Gastrocnemius medialis (tissue), 4 donors: ENCODE measurements around the gene CCDC40. TPM values are rescaled to one million over a fixed set of nuclear protein-coding genes. Genes with fewer than 3 reads are reported as not detected.

Source experiments
- ATAC-seq, 2 donors: fragments of 150-250 bp; one replicate each; pipeline ENCODE4 v1.9.1; 2016
- DNase-seq, 2 donors: peaks; one replicate each; pipeline ENCODE4 v3.0.0-alpha.2; 2019
- H3K27ac ChIP-seq, 4 donors: fragments of 200-600 bp; sonication (generic); 1 replicate in 1 of 4; 2 replicates in 3 of 4; pipeline ENCODE4 v1.5.1; 2016 to 2018; ENCODE audit warnings: mild to moderate bottlenecking in 2 of 4, moderate library complexity in 1 of 4
- H3K27me3 ChIP-seq, 3 donors: fragments of 200-600 bp; sonication (generic) in 2 of 3; 1 replicate in 1 of 3; 2 replicates in 2 of 3; pipeline versions ENCODE4 v1.5.1 to v1.6.0; 2016 to 2019; ENCODE audit warnings: mild to moderate bottlenecking in 1 of 3, moderate library complexity in 1 of 3
- H3K36me3 ChIP-seq, 2 donors: fragments of 200-600 bp; sonication (generic) in 1 of 2; one replicate each; pipeline ENCODE4 v1.5.1; 2017 to 2018
- H3K4me1 ChIP-seq, 2 donors: fragments of 200-600 bp; sonication (generic) in 1 of 2; one replicate each; pipeline ENCODE4 v1.5.1; 2016 to 2017; ENCODE audit warnings: mild to moderate bottlenecking in 2 of 2
- H3K4me3 ChIP-seq, 4 donors: fragments of 200-600 bp; sonication (generic) in 3 of 4; 1 replicate in 1 of 4; 2 replicates in 3 of 4; pipeline ENCODE4 v1.5.1; 2016 to 2019; ENCODE audit warnings: mild to moderate bottlenecking in 2 of 4
- H3K9me3 ChIP-seq, 3 donors: fragments of 200-600 bp; sonication (generic) in 2 of 3; 1 replicate in 1 of 3; 2 replicates in 2 of 3; pipeline ENCODE4 v1.5.1; 2016 to 2019
- CTCF ChIP-seq, 5 experiments: fragments of 450-650 bp in 3 of 5; fragments of 200-600 bp in 2 of 5; sonication (generic) in 2 of 5; IDR thresholded peaks in 4 of 5; conservative IDR thresholded peaks in 1 of 5; 1 replicate in 4 of 5; 2 replicates in 1 of 5; pipeline ENCODE4 v1.5.1; 2016 to 2019; ENCODE audit warnings: antibody characterized with exemption in 5 of 5, mild to moderate bottlenecking in 3 of 5, moderate library complexity in 3 of 5
- POLR2A ChIP-seq, 2 donors: fragments of 450-650 bp; IDR thresholded peaks; one replicate each; pipeline ENCODE4 v1.6.1; 2017; ENCODE audit warnings: antibody characterized with exemption in 2 of 2, mild to moderate bottlenecking in 2 of 2, moderate library complexity in 2 of 2
- in situ Hi-C, 4 donors: fragments of 200-750 bp; cut with MboI; loops; one replicate each; pipeline versions ENCODE4 v1.15.0 to v1.8.0; 2017; ENCODE audit warnings: low sequenced_read_pairs in 4 of 4
- intact Hi-C: fragments of 100-400 bp; cut with DNase I; formaldehyde crosslinking; loops from one replicate; pipeline ENCODE4 v1.15.1; 2023; ENCODE audit warnings: low total_unique reads
- total RNA-seq, 4 donors: library from RNA; depleted of rRNA; stranded (reverse); fragments of >200 nt; gene quantifications; one replicate each; pipeline versions ENCODE4 v1.1.0 to v1.2.3, GENCODE V29; 2016

CCDC40 gene
- total RNA-seq, 4 donors from 2014 or later: 0.18 to 2.1 (median 1.1) TPM

DNA sequence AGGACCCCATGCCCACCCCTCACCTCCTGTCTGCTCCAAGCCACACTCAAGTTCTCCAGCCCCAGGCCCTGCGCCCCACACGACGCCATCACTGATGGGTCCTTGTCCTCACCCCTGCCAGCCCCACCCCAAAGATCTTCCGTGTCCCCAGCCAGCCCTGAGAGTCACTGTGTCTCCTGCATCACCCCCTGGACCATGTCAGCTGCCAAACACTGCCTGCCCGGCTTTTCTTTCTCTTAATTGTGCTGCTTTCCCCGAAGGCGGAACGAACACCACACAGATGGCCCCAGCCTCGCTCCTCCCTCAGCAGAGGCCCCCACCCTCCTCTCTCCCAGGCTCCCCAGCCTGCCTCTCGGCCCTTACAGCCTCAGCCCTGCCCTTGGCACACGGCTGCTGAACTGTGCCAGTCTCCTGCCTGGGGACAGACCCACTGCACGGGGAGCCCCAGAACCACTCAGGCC, 60.1 kb downstream of the CCDC40 start:
- H3K4me1 ChIP-seq: peaks cover 0 to 6% of the 10 kb centered on the region in 2 donors
- H3K27ac ChIP-seq: no peak overlapping the region
- intact Hi-C loops: no loop called here
- in situ Hi-C loops: no loop called here
- H3K36me3 ChIP-seq: no peaks in the 10 kb centered on the region
- no peaks in the 10 kb centered on the region for H3K27me3 ChIP-seq
- DNase-seq (no peak), ATAC-seq (no peak)
- no peaks in the 10 kb centered on the region for H3K9me3 ChIP-seq
- TF ChIP-seq POLR2A (IDR thresholded peaks at IDR 0.05): no peak
- no peak for TF ChIP-seq CTCF (IDR thresholded peaks at IDR 0.05 in 4 of 5, conservative IDR thresholded peaks at IDR 0.05 in 1 of 5)
- H3K4me3 ChIP-seq: no peak overlapping the region

DNA sequence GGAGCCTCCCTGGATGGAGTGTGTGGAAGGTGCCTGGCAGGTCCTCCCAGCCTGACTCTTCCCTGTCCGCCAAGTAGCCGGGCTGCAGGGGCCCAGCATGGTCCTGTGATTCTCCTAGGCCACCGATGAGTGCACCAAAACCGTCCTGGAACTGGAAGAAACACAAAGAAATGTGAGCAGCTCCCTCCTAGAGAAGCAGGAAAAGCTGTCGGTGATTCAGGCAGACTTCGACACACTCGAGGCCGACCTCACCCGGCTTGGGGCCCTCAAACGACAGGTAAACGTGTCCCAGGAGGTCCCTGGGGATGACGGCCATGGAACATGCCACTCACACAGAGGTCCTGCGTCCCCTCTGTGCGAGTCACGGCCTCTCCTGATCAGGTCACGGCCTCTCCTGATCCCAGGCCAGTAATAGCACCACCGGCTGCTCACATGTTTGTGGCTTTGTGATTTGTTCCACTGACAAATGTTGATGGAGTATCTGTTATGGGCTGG, 60.7 kb downstream of the CCDC40 start:
- Histone ChIP-seq H3K4me3 (no peak overlapping the region), H3K36me3 (no peaks in the 10 kb centered on the region), H3K4me1 (peaks cover 3 to 11% of the 10 kb centered on the region in 2 donors), H3K9me3 (no peaks in the 10 kb centered on the region), H3K27ac (no peak overlapping the region), H3K27me3 (no peaks in the 10 kb centered on the region)
- ATAC-seq (no peak), DNase-seq (no peak)
- TF ChIP-seq POLR2A (IDR thresholded peaks at IDR 0.05): no peak
- TF ChIP-seq CTCF (IDR thresholded peaks at IDR 0.05 in 4 of 5, conservative IDR thresholded peaks at IDR 0.05 in 1 of 5): no peak
- intact Hi-C loops: no loop called here
- in situ Hi-C loops: no loop called here

GRCh38 chr17:80097844-80098691, 61.6 kb downstream of the CCDC40 start:
- Histone ChIP-seq H3K27me3 (no peaks in the 10 kb centered on the region), H3K27ac (no peak overlapping the region), H3K9me3 (no peaks in the 10 kb centered on the region), H3K4me1 (peaks cover 9 to 20% of the 10 kb centered on the region in 2 donors), H3K4me3 (no peak overlapping the region), H3K36me3 (no peaks in the 10 kb centered on the region)
- no peak for DNase-seq
- TF ChIP-seq POLR2A (IDR thresholded peaks at IDR 0.05): no peak
- TF ChIP-seq CTCF (IDR thresholded peaks at IDR 0.05 in 4 of 5, conservative IDR thresholded peaks at IDR 0.05 in 1 of 5): no peak
- intact Hi-C loops (no loop called here), in situ Hi-C loops (no loop called here)
- no peak for ATAC-seq

DNA sequence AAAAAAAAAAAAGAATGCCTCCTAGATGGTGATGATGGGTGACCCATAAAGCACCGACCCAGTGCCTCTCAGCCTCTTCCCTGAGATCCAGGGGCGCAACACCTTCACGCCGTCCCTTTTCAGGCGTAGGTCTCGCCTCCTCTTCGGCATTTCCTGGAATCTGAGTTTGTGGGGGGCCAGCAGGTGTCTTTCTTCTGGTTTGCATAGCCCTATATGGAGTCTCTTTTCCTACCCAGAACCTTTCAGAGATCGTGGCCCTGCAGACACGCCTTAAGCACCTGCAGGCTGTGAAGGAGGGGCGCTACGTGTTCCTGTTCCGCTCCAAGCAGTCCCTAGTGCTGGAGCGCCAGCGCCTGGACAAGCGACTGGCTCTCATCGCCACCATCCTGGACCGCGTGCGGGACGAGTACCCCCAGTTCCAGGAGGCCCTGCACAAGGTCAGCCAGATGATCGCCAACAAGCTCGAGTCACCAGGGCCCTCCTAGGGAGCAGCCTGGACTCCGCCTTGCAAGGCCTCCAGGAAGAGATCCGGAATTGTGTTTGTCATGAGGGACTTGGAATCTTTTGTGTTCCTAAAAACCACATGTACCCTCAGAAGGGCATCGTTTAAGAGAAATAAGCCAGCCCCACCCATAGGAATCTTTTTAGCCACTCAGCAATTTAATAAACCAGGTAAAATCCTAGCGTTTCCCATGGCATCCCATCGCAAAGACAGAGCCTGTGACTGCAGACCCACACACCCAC, 63.0 kb downstream of the CCDC40 start:
- in situ Hi-C loops (no loop called here), intact Hi-C loops (loop anchor here (5.0 kb wide), 1 partner anchor 163 kb away; the partner anchor contains the start of gene RNF213)
- Histone ChIP-seq H3K9me3 (no peaks in the 10 kb centered on the region), H3K4me3 (no peak overlapping the region), H3K27ac (no peak overlapping the region), H3K4me1 (peaks cover 9 to 20% of the 10 kb centered on the region in 2 donors), H3K36me3 (no peaks in the 10 kb centered on the region), H3K27me3 (no peaks in the 10 kb centered on the region)
- DNase-seq (no peak), ATAC-seq (no peak)
- TF ChIP-seq CTCF (IDR thresholded peaks at IDR 0.05 in 4 of 5, conservative IDR thresholded peaks at IDR 0.05 in 1 of 5): no peak
- TF ChIP-seq POLR2A (IDR thresholded peaks at IDR 0.05): no peak
